Stomach (tissue), 4 donors: Measurements from ENCODE around the gene GIMAP5.

Experiments
- EP300 ChIP-seq: sonication (generic); formaldehyde crosslinking; IDR thresholded peaks from one replicate; pipeline ENCODE4 v1.6.1; 2017; ENCODE audit warnings: antibody characterized with exemption
- TF ChIP-seq, protein P1 (sequence below), 7 experiments: fragments of 450-650 bp in 4 of 7; fragments of 200-600 bp in 3 of 7; sonication (generic) in 3 of 7; IDR thresholded peaks; one replicate each; pipeline ENCODE4 v1.5.1; 2016 to 2019; ENCODE audit warnings: antibody characterized with exemption in 7 of 7, control low read depth in 2 of 7, mild to moderate bottlenecking in 1 of 7

DNA sequence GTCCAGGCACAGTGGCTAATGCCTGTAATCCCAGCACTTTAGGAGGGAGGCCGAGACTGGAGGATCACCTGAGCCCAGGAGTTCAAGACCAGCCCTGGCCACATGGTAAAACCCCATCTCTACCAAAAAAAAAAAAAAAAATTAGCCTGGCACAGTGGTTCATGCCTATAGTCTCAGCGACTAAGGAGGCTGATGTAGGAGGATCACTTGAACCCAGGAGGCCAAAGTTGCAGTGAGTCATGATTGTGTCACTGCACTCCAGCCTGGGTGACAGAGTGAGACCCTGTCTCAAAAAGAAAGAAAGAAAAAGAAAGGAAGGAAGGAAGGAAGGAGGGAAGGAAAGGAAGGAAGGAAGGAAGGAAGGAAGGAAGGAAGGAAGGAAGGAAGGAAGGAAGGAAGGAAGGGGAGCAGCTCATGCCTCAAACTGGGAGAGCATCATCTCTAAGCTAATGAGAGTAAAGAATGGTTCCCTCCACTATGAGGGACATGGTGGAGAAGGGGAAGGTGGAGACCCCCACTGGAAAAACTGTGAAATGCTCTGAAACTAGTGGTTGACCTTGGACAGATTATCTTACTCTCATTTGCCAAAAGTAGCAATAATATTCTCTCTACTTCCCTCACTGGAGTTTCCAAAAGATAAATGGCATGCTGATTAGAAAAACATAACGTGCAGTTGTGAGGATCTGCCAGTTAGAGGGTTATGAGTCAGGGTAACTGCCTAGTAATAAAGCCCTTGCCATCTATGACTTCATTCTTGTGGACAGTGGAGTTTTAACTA lies 16.8 kb downstream of the GIMAP5 start:
- TF ChIP-seq, protein P1, sequence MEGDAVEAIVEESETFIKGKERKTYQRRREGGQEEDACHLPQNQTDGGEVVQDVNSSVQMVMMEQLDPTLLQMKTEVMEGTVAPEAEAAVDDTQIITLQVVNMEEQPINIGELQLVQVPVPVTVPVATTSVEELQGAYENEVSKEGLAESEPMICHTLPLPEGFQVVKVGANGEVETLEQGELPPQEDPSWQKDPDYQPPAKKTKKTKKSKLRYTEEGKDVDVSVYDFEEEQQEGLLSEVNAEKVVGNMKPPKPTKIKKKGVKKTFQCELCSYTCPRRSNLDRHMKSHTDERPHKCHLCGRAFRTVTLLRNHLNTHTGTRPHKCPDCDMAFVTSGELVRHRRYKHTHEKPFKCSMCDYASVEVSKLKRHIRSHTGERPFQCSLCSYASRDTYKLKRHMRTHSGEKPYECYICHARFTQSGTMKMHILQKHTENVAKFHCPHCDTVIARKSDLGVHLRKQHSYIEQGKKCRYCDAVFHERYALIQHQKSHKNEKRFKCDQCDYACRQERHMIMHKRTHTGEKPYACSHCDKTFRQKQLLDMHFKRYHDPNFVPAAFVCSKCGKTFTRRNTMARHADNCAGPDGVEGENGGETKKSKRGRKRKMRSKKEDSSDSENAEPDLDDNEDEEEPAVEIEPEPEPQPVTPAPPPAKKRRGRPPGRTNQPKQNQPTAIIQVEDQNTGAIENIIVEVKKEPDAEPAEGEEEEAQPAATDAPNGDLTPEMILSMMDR (IDR thresholded peaks at IDR 0.05) = no peak
- TF ChIP-seq EP300 = no peak
